Fibroblast of peridontal ligament (primary cell): ENCODE data around the gene GIGYF2.
"Not testable (repeated sequence)": the region's sequence is repeated elsewhere in the genome, so short reads cannot be mapped to it uniquely, and the experiment has no call there.

Experiments used
- DNase-seq: peaks from one replicate; pipeline ENCODE4 v3.0.0-alpha.2; 2010; ENCODE audit errors: extremely low read depth

The GIGYF2 gene

GRCh38 chr2:232815569-232815968, 118.4 kb downstream of the GIGYF2 start:
- no peak for DNase-seq

- no peak for DNase-seq
Observed at GRCh38 chr2:232816657-232817056, 119.5 kb downstream of the GIGYF2 start.

DNA sequence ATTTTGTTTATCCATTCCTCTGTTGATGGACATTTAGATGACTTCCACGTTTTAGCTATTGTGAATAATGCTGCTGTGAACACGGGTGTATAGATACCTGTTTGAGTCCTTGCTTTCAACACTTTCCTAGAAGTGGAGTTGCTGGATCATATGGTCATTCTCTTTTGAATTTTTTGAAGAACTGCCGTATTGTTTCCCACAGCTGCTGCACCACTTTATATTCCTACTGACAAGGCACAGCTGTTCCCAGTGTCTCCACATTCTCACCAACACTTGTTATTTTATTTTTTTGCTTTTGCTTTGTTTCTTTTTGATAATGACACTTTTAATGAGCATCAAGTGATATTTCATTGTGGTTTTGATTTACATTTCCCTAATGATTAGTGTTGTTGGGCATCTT, 120.6 kb downstream of the GIGYF2 start:
- no peak for DNase-seq

DNA sequence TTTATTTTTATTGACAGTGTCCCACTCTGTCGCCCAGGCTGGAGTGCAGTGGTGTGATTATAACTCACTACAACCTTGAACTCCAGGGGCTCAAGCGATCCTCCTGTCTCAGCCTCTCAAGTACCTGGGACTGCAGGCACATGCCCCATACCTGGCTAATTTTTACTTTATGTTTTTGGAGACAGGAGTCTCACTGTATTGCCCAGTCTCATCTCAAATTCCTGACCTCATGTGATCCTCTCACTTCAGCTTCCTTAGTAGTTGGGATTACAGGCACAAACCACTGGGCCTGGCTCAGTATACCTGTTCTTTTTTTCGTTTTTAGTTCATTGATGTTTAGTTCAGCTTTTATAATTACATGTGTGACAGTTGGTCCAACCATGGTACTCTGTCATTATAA, 132.9 kb downstream of the GIGYF2 start:
- DNase-seq, result no peak

DNA sequence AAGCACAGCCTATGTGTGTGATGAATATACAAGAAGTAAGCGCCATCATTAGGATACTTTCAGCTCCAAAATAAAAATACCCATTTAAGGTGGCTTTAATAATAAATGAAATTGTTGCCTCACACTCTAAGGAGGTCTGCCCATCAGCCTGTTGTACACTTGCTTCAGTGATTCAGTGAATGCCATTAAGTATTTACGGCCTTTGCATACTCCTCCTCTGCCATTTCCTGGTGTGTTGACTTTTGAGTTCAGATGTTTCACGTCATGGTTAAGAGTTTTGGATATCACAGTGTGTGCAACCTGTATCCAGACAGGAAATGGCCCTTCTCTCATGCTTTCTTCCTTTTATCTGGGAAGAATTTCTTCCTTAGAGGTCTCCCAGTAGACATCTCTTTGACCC, 134.4 kb downstream of the GIGYF2 start:
- no peak for DNase-seq

- no peak for DNase-seq
Observed at GRCh38 chr2:232833830-232834229, 136.7 kb downstream of the GIGYF2 start.

DNA sequence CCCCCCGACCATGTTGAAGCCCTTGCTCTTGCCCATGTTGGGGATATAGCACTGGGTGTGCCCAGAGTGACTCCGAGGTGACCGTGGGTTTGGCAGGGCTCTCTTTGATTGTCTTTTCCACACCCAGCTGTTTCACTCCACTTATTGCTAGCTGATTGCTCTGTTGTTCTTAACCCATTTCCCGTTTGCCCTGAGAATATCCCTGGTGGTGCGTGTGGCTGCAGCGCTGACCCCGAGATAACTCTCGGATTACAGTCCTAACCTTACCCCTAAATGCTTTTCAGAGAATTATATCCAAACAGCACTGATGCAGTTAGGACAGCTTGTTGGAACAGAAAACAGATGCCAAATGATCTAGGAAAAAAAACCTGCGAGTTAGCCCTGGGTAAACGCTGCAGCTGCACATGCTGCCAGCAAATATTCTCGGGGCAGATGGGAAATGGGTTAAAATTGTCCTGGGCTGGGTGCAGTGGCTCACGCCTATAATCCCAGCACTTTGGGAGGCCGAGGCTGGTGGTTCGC, 138.6 kb downstream of the GIGYF2 start:
- no peak for DNase-seq

DNA sequence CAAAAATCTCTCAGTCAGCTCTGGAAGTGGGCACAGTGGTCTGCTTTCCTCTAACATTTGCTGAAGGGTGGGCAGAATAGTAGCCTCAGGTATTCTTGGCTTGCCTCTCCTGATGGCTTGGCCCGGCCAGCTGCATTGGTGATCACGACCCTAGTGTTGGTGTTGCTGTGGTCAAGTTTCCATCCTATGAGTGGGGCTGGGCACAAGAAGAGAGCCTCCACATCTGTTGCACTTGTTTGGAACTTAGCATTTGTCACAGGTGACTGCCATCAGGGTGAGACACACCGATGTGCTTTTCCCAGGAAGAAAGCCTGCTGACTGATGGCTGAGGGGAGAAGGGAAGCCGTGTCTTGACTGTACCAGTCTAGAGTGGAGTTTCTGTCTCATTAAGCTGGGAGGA, 139.8 kb downstream of the GIGYF2 start:
- no peak for DNase-seq

DNA sequence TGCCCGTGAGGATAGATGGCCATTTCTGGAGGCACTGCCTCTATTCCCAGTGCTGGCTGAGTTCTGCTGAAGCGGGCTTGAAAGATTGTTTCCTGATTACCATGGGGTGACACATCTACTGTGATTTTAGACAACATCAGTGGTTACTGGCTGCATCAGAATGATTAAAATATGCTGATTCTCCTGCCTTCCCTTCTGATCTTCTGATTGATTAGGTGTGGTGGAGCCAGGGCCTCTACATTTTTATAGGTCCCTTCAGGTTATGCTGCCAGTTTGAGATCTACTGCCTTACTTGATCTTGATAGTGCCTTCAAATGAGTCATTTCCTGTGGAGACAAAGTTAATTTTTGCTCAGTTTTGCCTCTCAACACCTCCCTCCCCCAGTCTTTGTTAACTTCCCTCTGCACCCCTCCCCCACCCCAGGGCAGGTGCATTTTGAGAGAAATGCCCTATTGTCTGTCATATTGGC, 141.3 kb downstream of the GIGYF2 start:
- no peak for DNase-seq

GRCh38 chr2:232839411-232840079, 142.4 kb downstream of the GIGYF2 start:
- no peak for DNase-seq

GRCh38 chr2:232842689-232843088, 145.6 kb downstream of the GIGYF2 start:
- DNase-seq, result no peak

DNA sequence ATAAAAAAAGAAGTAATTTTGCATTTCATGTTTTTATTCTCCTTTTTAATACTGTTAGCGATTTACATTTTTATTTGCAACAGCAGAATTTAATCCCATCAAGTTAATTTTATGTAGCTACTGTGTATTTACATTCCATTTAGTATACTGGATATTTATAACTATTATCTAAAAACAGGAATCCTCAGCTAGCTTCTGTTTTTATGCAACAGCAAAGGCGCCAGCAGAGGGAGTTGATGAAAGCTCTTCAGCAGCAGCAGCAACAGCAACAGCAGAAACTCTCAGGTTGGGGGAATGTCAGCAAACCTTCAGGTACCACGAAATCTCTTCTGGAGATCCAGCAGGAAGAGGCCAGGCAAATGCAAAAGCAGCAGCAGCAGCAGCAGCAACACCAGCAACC, 146.7 kb downstream of the GIGYF2 start:
- no peak for DNase-seq

GRCh38 chr2:232846055-232846454, 148.9 kb downstream of the GIGYF2 start:
- DNase-seq, result no peak

DNA sequence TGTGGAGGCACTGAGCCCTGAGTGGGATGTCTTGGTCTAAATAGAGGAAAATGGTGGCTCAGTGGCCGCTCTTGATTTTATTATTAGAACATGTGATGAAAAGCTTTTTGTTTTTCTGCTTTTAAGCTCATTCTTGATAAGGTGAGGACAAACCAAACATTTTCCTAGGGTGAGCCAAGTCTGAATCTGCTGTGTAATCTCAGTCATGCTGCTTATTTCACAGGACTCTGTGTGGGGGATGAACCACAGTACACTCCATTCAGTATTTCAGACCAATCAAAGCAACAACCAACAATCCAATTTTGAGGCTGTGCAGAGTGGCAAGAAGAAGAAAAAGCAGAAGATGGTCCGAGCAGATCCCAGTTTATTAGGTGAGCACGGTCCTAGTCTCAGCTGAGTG, 152.9 kb downstream of the GIGYF2 start:
- DNase-seq, result no peak

DNA sequence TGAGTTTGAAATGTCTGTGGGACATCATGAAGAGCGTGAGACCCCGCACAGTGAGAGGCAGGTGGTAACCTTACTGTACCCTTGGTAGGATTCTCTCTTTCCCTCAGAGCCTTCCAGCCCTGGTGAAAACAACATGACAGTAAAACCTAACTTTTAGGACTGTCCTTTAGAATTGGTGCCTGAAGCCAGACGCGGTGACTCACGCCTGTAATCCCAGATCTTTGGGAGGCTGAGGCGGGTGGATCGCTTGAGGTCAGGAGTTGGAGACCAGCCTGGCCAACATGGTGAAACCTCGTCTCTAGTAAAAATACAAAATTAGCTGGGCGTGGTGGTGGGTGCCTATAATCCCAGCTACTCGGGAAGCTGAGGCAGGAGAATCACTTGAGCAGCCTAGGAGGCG, 154.9 kb downstream of the GIGYF2 start:
- DNase-seq, result not testable (repeated sequence)

GRCh38 chr2:232852676-232853075, 155.5 kb downstream of the GIGYF2 start:
- peak; percentile 21 for DNase-seq

GRCh38 chr2:232854082-232854481, 157.0 kb downstream of the GIGYF2 start:
- DNase-seq, result peak; percentile 78

DNA sequence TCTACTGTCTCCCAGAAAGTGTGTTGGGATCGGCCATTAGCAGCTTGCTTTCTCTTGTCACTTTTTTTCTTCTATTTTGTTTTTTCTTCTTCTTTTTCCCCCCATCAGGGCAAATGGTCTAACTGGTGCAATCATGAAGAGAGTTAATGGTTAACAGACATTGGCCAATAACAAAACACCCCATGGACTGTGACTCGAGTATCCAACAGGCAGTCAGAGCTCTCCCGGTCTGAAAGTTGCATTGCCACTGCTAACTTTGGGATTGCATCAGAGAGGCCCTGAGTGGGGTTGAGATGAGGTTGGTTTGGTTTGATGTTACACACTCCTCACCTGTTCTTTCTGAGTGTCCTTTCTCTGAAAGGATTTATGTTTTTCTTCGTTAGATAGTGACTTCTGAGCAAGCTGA, 160.0 kb downstream of the GIGYF2 start:
- peak; percentile 48 for DNase-seq

DNA sequence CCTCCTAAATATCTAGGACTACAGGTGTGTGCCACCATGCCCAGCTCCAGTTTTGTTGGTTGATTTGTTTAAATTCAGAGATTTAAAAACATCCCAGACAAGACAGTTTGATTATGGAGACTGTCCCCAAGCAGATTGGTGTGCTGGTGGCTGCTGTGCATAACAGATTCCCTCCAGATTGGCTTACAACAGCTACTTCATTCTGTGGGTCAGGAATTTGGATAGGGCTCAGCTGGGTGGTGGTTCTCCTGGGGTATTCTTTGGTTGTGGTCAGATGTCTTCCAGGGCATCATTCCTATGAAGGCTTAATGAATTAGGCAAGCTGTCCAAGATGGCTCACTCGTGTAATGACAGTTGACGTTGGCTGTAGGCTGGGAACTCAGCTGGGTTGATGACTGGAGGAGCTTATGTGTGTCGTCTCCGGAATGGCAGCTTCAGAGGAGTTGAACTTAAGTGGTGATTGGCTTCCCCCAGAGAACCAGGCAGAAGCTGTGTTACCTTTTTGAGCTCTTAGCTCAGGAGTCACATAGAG, 162.3 kb downstream of the GIGYF2 start:
- DNase-seq, result no peak

DNA sequence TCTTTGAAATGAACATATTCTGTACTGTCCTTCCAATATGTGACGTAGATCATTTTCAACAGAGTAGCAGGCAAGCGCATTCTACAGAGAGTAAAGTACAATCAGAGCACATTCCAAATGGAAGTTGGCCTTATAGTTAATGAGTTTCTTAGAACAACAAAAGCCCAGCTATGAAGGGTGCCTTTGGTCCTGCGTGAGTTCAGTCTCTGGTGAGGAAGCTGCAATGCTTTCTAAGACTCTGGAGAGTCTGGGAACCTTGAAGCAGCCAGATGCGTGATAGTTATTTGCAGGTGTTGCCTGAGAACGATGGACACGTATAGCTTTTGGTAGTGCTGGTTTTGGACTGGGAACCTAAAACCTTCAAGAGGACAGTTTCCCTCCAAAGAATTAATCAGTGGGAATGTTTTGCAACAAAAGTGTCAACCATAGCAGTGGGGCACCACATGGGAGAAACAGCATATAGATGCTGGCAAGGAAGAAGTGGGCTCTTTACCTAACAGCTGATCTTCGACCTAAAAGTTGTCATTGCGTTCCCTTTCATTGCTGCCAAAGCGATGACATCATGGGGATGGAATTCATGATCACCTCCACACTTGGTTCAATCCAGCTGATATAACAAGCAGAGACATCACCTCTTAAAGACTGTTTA, 163.6 kb downstream of the GIGYF2 start:
- DNase-seq, result no peak

GRCh38 chr2:232861353-232861752, 164.2 kb downstream of the GIGYF2 start:
- DNase-seq, result no peak

GRCh38 chr2:232863996-232864395, 166.9 kb downstream of the GIGYF2 start:
- DNase-seq, result no peak

- no peak for DNase-seq
Observed at GRCh38 chr2:232865165-232865564, 168.0 kb downstream of the GIGYF2 start.
